Fibroblast of lung (primary cell): ENCODE data around the gene BBIP1. TPM values are rescaled to one million over a fixed set of nuclear protein-coding genes. Genes with fewer than 3 reads are reported as not detected.

Source experiments
- DNase-seq, 2 donors: peaks; one replicate each; pipeline versions ENCODE4 v3.0.0 to v3.0.0-alpha.2; 2010; ENCODE audit warnings: low read depth in 2 of 2
- H2AFZ ChIP-seq: 2 replicates; pipeline ENCODE4 v1.5.1; 2012; ENCODE audit warnings: low read length, control low read depth, inconsistent platforms
- H3K27ac ChIP-seq: 2 replicates; pipeline ENCODE4 v1.5.1; 2011; ENCODE audit warnings: low read length, control low read depth; ENCODE audit not compliant: insufficient read depth
- H3K27me3 ChIP-seq: 2 replicates; pipeline ENCODE4 v1.5.1; 2011; ENCODE audit warnings: mild to moderate bottlenecking, low read length; ENCODE audit not compliant: control insufficient read depth, insufficient read depth
- H3K36me3 ChIP-seq: 2 replicates; pipeline ENCODE4 v1.5.1; 2011; ENCODE audit warnings: low read length; ENCODE audit not compliant: control insufficient read depth, insufficient read depth
- H3K4me1 ChIP-seq: 2 replicates; pipeline ENCODE4 v1.5.1; 2011; ENCODE audit warnings: low read length; ENCODE audit not compliant: control insufficient read depth, insufficient read depth; ENCODE audit errors: extremely low read depth
- H3K4me2 ChIP-seq: 2 replicates; pipeline ENCODE4 v1.5.1; 2011; ENCODE audit warnings: low read length, control low read depth; ENCODE audit not compliant: insufficient read depth; ENCODE audit errors: extremely low read depth
- H3K4me3 ChIP-seq, 4 experiments: fragments of 200-600 bp in 1 of 4; sonication (generic) in 1 of 4; replicated peaks in 1 of 4; 2 replicates each; pipeline ENCODE4 v1.5.1; 2011 to 2016; ENCODE audit warnings: low read length in 4 of 4, low read depth in 3 of 4, mild to moderate bottlenecking in 3 of 4, control low read depth in 2 of 4, inconsistent platforms in 1 of 4, mixed read lengths in 1 of 4; ENCODE audit not compliant: insufficient read depth in 1 of 4; ENCODE audit errors: control extremely low read depth in 1 of 4
- H3K79me2 ChIP-seq: 2 replicates; pipeline ENCODE4 v1.5.1; 2012; ENCODE audit warnings: mild to moderate bottlenecking, low read length, inconsistent platforms; ENCODE audit not compliant: control insufficient read depth, insufficient read depth
- H3K9ac ChIP-seq: 2 replicates; pipeline ENCODE4 v1.5.1; 2011; ENCODE audit warnings: mild to moderate bottlenecking, low read length, control low read depth; ENCODE audit not compliant: insufficient read depth
- H3K9me3 ChIP-seq: 2 replicates; pipeline ENCODE4 v1.5.1; 2012; ENCODE audit warnings: low read depth, low read length; ENCODE audit not compliant: control insufficient read depth, insufficient read depth
- H4K20me1 ChIP-seq: 2 replicates; pipeline ENCODE4 v1.5.1; 2011; ENCODE audit warnings: low read length; ENCODE audit not compliant: control insufficient read depth, insufficient read depth; ENCODE audit errors: extremely low read depth
- EZH2 ChIP-seq: IDR thresholded peaks from 2 replicates; pipeline ENCODE4 v1.5.1; 2012; ENCODE audit warnings: low read length, control low read depth, mild to moderate bottlenecking; ENCODE audit errors: missing control alignments
- polyA plus RNA-seq, 2 donors: library from polyadenylated mRNA; depleted of rRNA in 1 of 2; stranded (reverse) in 1 of 2; unstranded in 1 of 2; fragments of >200 nt; gene quantifications; 2 replicates each; pipeline ENCODE4 v1.2.1, GENCODE V29; 2011 to 2012; ENCODE audit warnings: missing spikeins in 1 of 2
- total RNA-seq: library from RNA; depleted of rRNA; stranded (reverse); fragments of >200 nt; gene quantifications from 2 replicates; pipeline ENCODE4 v1.2.1, GENCODE V29; 2014
- TF ChIP-seq, protein P1 (sequence below), 2 donors: IDR thresholded peaks in 1 of 2; conservative IDR thresholded peaks in 1 of 2; 1 replicate in 1 of 2; 2 replicates in 1 of 2; pipeline ENCODE4 v1.5.1; 2011 to 2012; ENCODE audit warnings: low read length in 2 of 2, control low read depth in 1 of 2, inconsistent platforms in 1 of 2, low read depth in 1 of 2, mild to moderate bottlenecking in 1 of 2

The BBIP1 gene
- total and polyA plus RNA-seq, 2 donors (not counting 1 experiment from before 2014, with no cell fraction given), result 30.1 to 31.7 TPM

DNA sequence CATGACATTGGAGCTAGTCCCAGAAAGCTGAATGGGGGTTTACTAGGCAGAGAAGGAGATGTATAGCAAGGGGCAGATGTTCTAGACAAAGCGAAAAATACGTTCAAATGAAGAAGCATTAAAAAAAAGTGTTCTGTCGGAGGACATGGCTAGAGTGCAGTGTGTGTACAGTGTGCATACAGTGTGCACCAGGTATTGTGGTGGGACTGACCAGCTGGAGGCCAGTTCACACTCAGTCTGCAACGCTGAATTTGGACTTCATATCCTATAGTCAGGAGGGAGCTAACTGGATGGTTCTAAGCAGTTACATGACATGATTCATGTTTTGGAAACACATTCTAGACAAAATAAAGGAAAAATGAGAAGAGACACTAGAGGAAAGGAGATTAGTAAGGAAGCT, 8.8 kb downstream of the BBIP1 start:
- TF ChIP-seq, protein P1, sequence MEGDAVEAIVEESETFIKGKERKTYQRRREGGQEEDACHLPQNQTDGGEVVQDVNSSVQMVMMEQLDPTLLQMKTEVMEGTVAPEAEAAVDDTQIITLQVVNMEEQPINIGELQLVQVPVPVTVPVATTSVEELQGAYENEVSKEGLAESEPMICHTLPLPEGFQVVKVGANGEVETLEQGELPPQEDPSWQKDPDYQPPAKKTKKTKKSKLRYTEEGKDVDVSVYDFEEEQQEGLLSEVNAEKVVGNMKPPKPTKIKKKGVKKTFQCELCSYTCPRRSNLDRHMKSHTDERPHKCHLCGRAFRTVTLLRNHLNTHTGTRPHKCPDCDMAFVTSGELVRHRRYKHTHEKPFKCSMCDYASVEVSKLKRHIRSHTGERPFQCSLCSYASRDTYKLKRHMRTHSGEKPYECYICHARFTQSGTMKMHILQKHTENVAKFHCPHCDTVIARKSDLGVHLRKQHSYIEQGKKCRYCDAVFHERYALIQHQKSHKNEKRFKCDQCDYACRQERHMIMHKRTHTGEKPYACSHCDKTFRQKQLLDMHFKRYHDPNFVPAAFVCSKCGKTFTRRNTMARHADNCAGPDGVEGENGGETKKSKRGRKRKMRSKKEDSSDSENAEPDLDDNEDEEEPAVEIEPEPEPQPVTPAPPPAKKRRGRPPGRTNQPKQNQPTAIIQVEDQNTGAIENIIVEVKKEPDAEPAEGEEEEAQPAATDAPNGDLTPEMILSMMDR (conservative IDR thresholded peaks at IDR 0.05 in 1 of 2, IDR thresholded peaks at IDR 0.05 in 1 of 2; ENCODE audit: low read depth in 1 of 2, low read length in 2 of 2), result no peak
- no peak for TF ChIP-seq EZH2
- Histone ChIP-seq H3K27ac (no peak overlapping the region), H4K20me1 (no peaks in the 10 kb centered on the region), H3K79me2 (no peaks in the 10 kb centered on the region), H2AFZ (no peak overlapping the region), H3K9me3 (no peaks in the 10 kb centered on the region), H3K4me2 (no peak overlapping the region), H3K36me3 (no peaks in the 10 kb centered on the region), H3K27me3 (no peaks in the 10 kb centered on the region), H3K9ac (no peak overlapping the region), H3K4me1 (no peaks in the 10 kb centered on the region), H3K4me3 (no peak overlapping the region)
- DNase-seq, result no peak

DNA sequence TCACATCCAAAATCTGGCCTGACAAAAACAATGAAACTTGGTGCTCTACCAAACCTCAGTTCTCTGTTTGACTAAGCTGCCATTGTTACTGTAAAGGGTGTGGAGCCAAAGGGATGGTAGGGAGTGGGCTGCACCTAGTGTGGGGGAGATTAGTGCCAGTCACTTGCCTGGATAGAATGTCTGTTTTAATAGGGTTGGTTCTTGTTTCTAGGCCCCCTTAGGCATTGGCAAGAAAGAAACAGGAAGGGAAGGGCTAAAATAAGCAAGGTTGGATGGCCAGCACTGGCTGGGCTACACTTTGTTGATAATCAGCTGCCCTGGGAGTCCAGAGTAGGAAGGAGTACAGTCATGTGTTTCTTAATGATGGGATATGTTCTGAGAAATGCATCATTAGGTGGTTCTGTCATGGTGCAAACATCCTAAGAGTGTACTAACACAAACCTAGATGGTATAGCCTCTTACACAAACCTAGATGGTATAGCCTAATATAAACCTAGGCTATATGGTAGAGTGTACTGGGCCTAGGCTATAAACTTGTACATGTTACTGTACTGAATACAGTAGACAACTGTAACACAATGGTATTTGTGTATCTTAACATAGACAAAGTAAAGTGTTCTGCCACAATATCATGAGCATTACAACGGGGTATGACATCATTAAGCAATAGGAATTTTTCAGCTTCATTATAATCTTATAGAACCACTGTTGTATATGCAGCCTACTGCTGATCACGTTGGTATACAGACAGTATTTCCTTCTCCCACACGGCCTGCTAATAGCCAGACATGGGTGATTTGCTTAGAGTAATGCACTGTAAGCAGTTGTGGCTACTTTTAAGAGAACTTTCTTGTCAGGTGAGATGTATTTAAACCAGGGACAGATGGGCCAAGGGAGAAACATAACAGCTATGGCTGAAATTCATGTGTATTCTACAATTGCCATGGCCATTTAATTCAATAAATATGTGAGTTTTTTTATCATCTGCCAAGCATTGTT, 15.4 kb downstream of the BBIP1 start:
- Histone ChIP-seq H3K9me3 (no peaks in the 10 kb centered on the region), H3K4me1 (no peaks in the 10 kb centered on the region), H3K27me3 (no peaks in the 10 kb centered on the region), H3K36me3 (no peaks in the 10 kb centered on the region), H4K20me1 (no peaks in the 10 kb centered on the region), H3K9ac (no peak overlapping the region), H3K27ac (no peak overlapping the region), H3K4me3 (no peak overlapping the region), H3K4me2 (no peak overlapping the region), H2AFZ (no peak overlapping the region), H3K79me2 (no peaks in the 10 kb centered on the region)
- TF ChIP-seq EZH2, result no peak
- TF ChIP-seq, protein P1 (conservative IDR thresholded peaks at IDR 0.05 in 1 of 2, IDR thresholded peaks at IDR 0.05 in 1 of 2; ENCODE audit: low read depth in 1 of 2, low read length in 2 of 2), result no peak
- DNase-seq, result no peak

- Histone ChIP-seq H2AFZ (no peak overlapping the region), H4K20me1 (no peaks in the 10 kb centered on the region), H3K27ac (no peak overlapping the region), H3K79me2 (no peaks in the 10 kb centered on the region), H3K9me3 (no peaks in the 10 kb centered on the region), H3K4me1 (no peaks in the 10 kb centered on the region), H3K4me2 (no peak overlapping the region), H3K36me3 (no peaks in the 10 kb centered on the region), H3K9ac (no peak overlapping the region), H3K27me3 (no peaks in the 10 kb centered on the region), H3K4me3 (no peak overlapping the region)
- DNase-seq, result peak; percentile 77 to 86
- TF ChIP-seq EZH2, result no peak
- TF ChIP-seq, protein P1 (conservative IDR thresholded peaks at IDR 0.05 in 1 of 2, IDR thresholded peaks at IDR 0.05 in 1 of 2; ENCODE audit: low read depth in 1 of 2, low read length in 2 of 2), result no peak
Measured at GRCh38 chr10:110901954-110902819, 16.8 kb downstream of the BBIP1 start.
